HUES64 (cell line): ENCODE results near the gene AP3M1.

Experiments
- H3K27ac ChIP-seq: 2 replicates; pipeline ENCODE4 v1.7.0; 2013; ENCODE audit warnings: low read depth, low read length, inconsistent platforms
- H3K27me3 ChIP-seq: 2 replicates; pipeline ENCODE4 v1.6.1; 2013; ENCODE audit warnings: mild to moderate bottlenecking, low read length; ENCODE audit not compliant: insufficient read depth
- H3K36me3 ChIP-seq: 2 replicates; pipeline ENCODE4 v1.6.1; 2013; ENCODE audit warnings: mild to moderate bottlenecking, low read length; ENCODE audit not compliant: insufficient read depth
- H3K4me1 ChIP-seq: 2 replicates; pipeline ENCODE4 v1.6.1; 2013; ENCODE audit warnings: mild to moderate bottlenecking, low read length, moderate library complexity; ENCODE audit not compliant: insufficient read depth
- H3K4me3 ChIP-seq: 2 replicates; pipeline ENCODE4 v1.5.1; 2013; ENCODE audit warnings: mild to moderate bottlenecking, low read length, moderate library complexity
- H3K9ac ChIP-seq: 2 replicates; pipeline ENCODE4 v1.6.1; 2013; ENCODE audit warnings: mild to moderate bottlenecking, low read depth, low read length
- H3K9me3 ChIP-seq: 2 replicates; pipeline ENCODE4 v1.6.1; 2013; ENCODE audit warnings: low read depth, low read length; ENCODE audit not compliant: insufficient read depth
- WGBS: fragments of 150-250, 120-280 bp; methylation state at CpG from one replicate; pipeline ENCODE4 v1.1.7; 2013; ENCODE audit warnings: missing lambda C conversion rate; 5-methylcytosine and 5-hydroxymethylcytosine counted together

The AP3M1 gene

DNA sequence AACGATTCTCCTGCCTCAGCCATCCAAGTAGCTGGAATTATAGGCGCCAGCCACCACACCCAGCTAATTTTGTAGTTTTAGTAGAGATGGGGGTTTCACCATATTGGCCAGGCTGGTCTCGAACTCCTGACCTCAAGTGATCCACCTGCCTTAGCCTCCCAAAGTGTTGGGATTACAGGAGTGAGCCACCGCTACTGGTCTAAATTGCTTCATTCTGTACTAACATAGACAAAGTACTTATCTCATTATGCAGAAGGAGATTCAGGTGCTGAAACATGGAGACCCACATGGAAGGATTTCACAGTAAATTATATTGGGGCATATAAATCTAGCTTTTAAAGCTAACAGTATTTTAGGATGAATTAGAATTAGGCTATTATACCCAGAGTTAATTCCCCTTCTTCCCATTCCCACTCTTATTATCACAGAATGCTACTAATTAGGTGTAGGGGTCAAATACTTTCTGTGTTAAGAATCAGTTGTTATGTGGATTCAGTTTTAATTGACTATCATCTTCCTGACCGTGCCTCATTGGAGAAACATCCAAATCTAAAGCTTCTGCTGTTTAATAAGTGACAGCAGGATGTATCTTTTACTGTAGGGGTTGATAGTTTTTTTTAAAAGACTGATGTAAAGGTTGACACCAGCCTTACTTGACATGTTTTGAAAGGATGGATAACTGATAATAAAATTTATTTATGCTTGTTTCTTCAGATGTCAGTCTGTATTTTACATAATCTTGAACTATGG lies 27.6 kb upstream of the AP3M1 start:
- no peaks in the 10 kb centered on the region for H3K9me3 ChIP-seq
- H3K36me3 ChIP-seq, result no peaks in the 10 kb centered on the region
- 84% methylated on average over 5 of the region's 5 CpGs for WGBS
- H3K4me3 ChIP-seq, result no peak overlapping the region
- H3K4me1 ChIP-seq, result peaks cover 35% of the 10 kb centered on the region
- H3K27ac ChIP-seq, result no peak overlapping the region
- no peak overlapping the region for H3K9ac ChIP-seq
- no peaks in the 10 kb centered on the region for H3K27me3 ChIP-seq

GRCh38 chr10:74177140-74177677 lies 26.6 kb upstream of the AP3M1 start:
- H3K9me3 ChIP-seq, result no peaks in the 10 kb centered on the region

GRCh38 chr10:74176380-74177139 lies 25.9 kb upstream of the AP3M1 start:
- H3K9me3 ChIP-seq, result no peaks in the 10 kb centered on the region
- under 1% methylated on average over 72 of the region's 72 CpGs for WGBS
- H3K4me1 ChIP-seq, result peaks cover 33% of the 10 kb centered on the region
- peak overlapping the region; percentile 91 for H3K4me3 ChIP-seq
- peak overlapping the region; percentile 89 for H3K9ac ChIP-seq
- H3K27ac ChIP-seq, result peak overlapping the region; percentile 96
- no peaks in the 10 kb centered on the region for H3K27me3 ChIP-seq
- H3K36me3 ChIP-seq, result no peaks in the 10 kb centered on the region

More at GRCh38 chr10:74177140-74177677, 26.6 kb upstream of the AP3M1 start:
- 10% methylated on average over 12 of the region's 13 CpGs for whole genome bisulfite sequencing
- Histone ChIP-seq H3K4me3 (peak overlapping the region; percentile 91), H3K27me3 (no peaks in the 10 kb centered on the region), H3K9ac (peak overlapping the region; percentile 89), H3K36me3 (no peaks in the 10 kb centered on the region), H3K27ac (peak overlapping the region; percentile 96), H3K4me1 (peaks cover 35% of the 10 kb centered on the region)

DNA sequence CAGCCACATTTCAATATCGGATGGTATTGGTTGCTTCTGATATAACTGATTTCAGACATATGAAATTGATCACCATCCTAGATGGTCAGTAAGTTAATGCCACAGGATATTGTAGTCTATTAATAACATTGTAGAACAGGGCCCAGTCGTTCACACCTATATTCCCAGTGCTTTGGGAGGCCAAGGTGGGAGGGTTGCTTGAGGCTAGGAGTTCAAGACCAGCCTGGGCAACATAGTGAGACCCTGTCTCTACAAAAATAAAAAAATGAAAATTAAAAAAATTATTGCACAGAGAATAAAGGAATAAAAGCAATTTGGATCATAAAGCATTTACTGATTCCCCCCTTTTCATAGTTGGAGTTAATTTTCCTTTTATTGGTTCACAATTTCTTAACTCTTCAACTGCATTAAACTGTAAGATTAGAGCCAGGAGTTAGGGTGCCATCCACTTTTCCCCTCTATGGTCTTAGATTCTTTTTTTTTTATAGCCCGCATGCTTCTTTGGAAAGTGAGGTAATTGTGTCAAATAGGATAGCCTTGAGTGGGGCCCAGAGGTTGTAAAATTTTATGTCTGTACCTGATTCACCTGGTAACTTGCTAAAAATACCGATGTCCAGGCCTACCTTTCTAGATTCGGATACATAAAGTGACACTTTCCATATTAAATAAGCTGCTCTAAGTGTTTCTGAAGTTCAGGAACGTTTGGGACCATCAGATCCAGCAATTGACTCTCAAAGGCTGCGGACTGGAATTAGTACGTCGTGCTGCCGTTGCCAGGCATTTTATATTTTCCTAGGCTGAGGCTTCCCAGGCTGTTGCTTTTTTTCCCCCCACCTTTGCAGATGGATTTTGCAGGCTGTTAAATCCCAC lies 25.1 kb upstream of the AP3M1 start:
- WGBS, result 31% methylated on average over 9 of the region's 10 CpGs
- H3K27me3 ChIP-seq, result no peaks in the 10 kb centered on the region
- no peaks in the 10 kb centered on the region for H3K9me3 ChIP-seq
- peak overlapping the region; percentile 89 for H3K9ac ChIP-seq
- H3K4me1 ChIP-seq, result peaks cover 25% of the 10 kb centered on the region
- peak overlapping the region; percentile 96 for H3K27ac ChIP-seq
- H3K4me3 ChIP-seq, result peak overlapping the region; percentile 91
- H3K36me3 ChIP-seq, result no peaks in the 10 kb centered on the region

GRCh38 chr10:74174521-74174920 lies 23.9 kb upstream of the AP3M1 start:
- no peaks in the 10 kb centered on the region for H3K27me3 ChIP-seq
- no peak overlapping the region for H3K4me3 ChIP-seq
- 0 out of 2 replicates have a peak overlapping the region, but pooled peaks have one; percentile 10 for H3K27ac ChIP-seq
- H3K36me3 ChIP-seq, result no peaks in the 10 kb centered on the region
- H3K9ac ChIP-seq, result no peak overlapping the region
- H3K4me1 ChIP-seq, result peaks cover 24% of the 10 kb centered on the region
- 68% methylated on average over 3 of the region's 3 CpGs for WGBS
- no peaks in the 10 kb centered on the region for H3K9me3 ChIP-seq

DNA sequence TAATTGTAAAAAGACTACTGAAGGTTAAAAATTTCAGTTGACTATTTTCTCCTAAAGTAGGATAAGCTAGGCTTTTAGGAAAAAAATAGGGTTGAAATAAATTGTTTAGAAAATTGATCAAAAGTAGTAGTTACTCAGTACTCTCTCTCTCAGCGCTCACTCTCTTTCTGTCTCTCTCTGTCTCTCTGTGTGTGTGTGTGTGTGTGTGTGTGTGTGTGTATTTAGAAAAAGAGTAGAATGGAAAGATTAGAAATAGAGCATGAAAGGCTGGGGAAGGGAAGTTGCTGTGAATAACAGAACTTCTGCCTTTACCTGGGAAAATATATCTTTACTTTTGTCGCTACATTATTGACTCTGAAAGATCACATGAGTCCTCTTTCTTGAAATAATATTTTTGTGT lies 21.0 kb upstream of the AP3M1 start:
- no peak overlapping the region for H3K4me3 ChIP-seq
- no peak overlapping the region for H3K9ac ChIP-seq
- 83% methylated on average over 1 of the region's 2 CpGs for WGBS
- H3K27ac ChIP-seq, result no peak overlapping the region
- no peaks in the 10 kb centered on the region for H3K9me3 ChIP-seq
- no peaks in the 10 kb centered on the region for H3K36me3 ChIP-seq
- peaks cover 8% of the 10 kb centered on the region for H3K4me1 ChIP-seq
- no peaks in the 10 kb centered on the region for H3K27me3 ChIP-seq

- no peak overlapping the region for H3K27ac ChIP-seq
These were observed 16.8 kb upstream of the AP3M1 start for GRCh38 chr10:74167443-74167842.

DNA sequence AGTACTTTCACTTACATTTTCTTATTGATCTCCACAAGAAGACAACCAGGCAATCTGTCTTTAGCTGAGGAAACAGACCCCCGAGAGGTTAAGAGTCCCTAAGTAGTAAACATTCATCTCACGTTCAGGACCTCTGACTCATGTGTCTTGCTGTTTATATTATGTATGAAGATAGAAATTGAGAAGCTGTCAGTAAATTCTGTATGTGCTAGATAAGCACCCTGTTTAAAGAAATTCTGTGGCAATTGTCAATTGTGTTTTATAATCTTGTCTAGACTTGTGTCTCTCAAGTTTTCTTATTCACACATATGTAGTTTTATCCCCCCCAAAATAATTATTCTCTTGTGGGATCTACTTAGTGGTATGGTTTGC lies 14.9 kb upstream of the AP3M1 start:
- H3K36me3 ChIP-seq, result no peaks in the 10 kb centered on the region
- 91% methylated on average over 2 of the region's 2 CpGs for WGBS
- H3K27ac ChIP-seq, result no peak overlapping the region
- no peaks in the 10 kb centered on the region for H3K27me3 ChIP-seq
- H3K4me3 ChIP-seq, result no peak overlapping the region
- H3K4me1 ChIP-seq, result no peaks in the 10 kb centered on the region
- H3K9ac ChIP-seq, result no peak overlapping the region
- H3K9me3 ChIP-seq, result no peaks in the 10 kb centered on the region

More at GRCh38 chr10:74167443-74167842, 16.8 kb upstream of the AP3M1 start:
- Histone ChIP-seq H3K4me3 (no peak overlapping the region), H3K27me3 (no peaks in the 10 kb centered on the region), H3K9ac (no peak overlapping the region), H3K9me3 (no peaks in the 10 kb centered on the region), H3K4me1 (no peaks in the 10 kb centered on the region), H3K36me3 (no peaks in the 10 kb centered on the region)
- 100% methylated on average over 1 of the region's 1 CpG for WGBS

GRCh38 chr10:74164716-74165529 lies 14.3 kb upstream of the AP3M1 start:
- Histone ChIP-seq H3K4me3 (no peak overlapping the region), H3K27me3 (no peaks in the 10 kb centered on the region), H3K27ac (no peak overlapping the region), H3K4me1 (no peaks in the 10 kb centered on the region), H3K36me3 (no peaks in the 10 kb centered on the region), H3K9me3 (no peaks in the 10 kb centered on the region), H3K9ac (no peak overlapping the region)
- WGBS, result 96% methylated on average over 6 of the region's 6 CpGs

GRCh38 chr10:74163319-74164068 lies 12.9 kb upstream of the AP3M1 start:
- H3K9me3 ChIP-seq, result no peaks in the 10 kb centered on the region
- H3K9ac ChIP-seq, result no peak overlapping the region
- H3K27me3 ChIP-seq, result no peaks in the 10 kb centered on the region
- no peaks in the 10 kb centered on the region for H3K36me3 ChIP-seq
- no peak overlapping the region for H3K27ac ChIP-seq
- no peaks in the 10 kb centered on the region for H3K4me1 ChIP-seq
- 86% methylated on average over 3 of the region's 3 CpGs for WGBS
- no peak overlapping the region for H3K4me3 ChIP-seq
